ENCODE measurements around the gene REG3G.

The REG3G gene

DNA sequence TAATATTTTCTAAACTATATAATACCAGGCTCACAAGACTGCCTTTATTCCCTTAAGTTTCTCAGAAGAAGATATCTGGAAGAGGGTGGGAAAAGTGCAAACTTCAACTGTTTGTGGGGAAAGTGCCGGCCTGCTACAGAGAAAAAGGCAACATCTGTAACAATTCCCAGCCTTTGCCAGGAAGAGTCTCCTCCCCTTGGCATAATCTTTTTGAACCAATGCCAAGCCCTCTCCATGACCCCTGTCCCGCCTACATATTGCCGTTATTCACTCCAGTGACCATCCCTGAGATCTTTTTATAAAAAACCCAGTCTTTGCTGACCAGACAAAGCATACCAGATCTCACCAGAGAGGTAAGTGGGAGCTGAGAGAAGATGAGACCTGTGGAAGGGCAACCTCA lies at the start of gene REG3G:
Gene REG3G, plus strand, starts transcription at position 282 of the 400 bp plus-strand sequence. CDS start 392 bp downstream, outside the sequence.
- no peak for DNase-seq

- no peak for DNase-seq
These were observed 47.8 kb upstream of the REG3G start for GRCh38 chr2:78977661-78978145.

GRCh38 chr2:78978340-78978739 lies 47.2 kb upstream of the REG3G start:
- no peak for DNase-seq

- DNase-seq: peak; percentile 83
These were observed 45.9 kb upstream of the REG3G start for GRCh38 chr2:78979380-78980151.

DNA sequence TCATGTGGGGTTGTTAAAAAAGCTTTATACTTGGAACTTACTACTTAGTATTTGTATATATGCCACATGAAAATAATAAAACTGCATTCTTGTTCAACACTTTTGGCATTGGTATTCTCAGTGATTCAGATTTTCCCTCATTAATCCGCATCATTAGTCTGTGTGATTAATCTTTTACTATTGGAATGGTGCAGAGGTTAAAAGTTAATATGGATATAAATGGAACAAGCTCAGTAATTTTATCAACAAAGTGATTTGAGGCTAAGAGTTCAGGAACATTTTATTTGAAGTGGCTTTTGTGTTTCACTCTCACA lies 45.4 kb upstream of the REG3G start:
- no peak for DNase-seq

GRCh38 chr2:78980871-78981270 lies 44.6 kb upstream of the REG3G start:
- DNase-seq: no peak

GRCh38 chr2:78982638-78983330 lies 42.7 kb upstream of the REG3G start:
- no peak for DNase-seq

- DNase-seq: no peak
These were observed 41.1 kb upstream of the REG3G start for GRCh38 chr2:78984386-78984785.

- no peak for DNase-seq
These were observed 39.9 kb upstream of the REG3G start for GRCh38 chr2:78985558-78985957.

GRCh38 chr2:78989051-78989450 lies 36.5 kb upstream of the REG3G start:
- DNase-seq: no peak

GRCh38 chr2:78992451-78992806 lies 33.1 kb upstream of the REG3G start:
- peak; percentile 53 for DNase-seq

DNA sequence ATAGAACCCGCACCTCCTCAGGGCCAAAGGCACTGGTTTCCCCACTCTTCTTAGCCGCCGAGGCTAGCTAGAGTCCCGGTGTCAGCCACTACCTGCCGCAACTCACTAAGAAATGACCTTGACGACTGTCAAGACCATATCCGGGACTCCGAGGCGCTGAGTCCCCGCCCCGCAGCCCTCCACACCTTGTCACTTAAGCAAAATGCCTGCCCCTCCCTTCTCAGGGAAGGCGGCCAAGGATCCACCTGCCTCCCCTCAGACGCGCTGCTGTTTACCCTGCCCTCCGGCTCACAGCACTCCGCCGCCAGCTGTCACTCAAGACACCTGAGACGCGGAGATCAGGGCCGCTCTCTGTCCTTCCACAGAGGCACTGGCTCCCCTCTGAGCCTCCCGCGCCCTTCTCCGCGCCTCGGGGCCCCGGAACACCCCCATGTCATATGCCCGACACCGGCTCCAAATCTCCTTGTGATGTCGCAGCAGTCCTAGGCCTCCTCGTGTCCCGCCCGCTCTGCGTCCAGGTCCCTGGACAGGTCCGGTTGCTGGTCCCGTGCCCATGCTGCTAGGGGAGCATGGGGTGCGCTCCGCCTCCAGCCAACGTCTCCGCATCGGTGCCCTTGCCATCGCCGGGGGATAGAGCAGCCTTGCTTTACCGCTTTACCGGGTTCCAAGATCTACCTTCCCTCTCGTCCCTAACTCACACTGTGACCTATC lies 32.5 kb upstream of the REG3G start:
- no peak for DNase-seq

- no peak for DNase-seq
These were observed 31.9 kb upstream of the REG3G start for GRCh38 chr2:78993518-78994148.

DNA sequence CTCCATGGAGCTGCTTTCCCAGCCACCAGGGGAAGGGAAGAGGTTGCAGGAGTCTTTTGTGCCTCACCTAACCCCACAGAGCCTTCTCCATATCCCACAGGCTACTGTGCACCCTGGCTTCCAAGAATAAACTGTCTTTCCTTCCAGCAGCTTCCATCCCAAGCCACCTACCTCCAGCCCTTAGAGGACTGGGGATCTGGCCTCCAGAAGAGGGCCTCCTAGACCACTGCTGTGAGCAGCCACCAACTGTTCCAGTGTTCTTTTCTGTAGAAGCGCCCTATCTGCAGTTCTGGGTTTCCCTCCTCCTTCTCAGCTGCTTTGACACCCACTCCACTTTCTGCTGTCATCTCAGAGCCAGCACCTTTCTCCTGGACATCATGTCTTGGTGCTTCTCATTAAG lies 30.7 kb upstream of the REG3G start:
- DNase-seq: no peak

DNA sequence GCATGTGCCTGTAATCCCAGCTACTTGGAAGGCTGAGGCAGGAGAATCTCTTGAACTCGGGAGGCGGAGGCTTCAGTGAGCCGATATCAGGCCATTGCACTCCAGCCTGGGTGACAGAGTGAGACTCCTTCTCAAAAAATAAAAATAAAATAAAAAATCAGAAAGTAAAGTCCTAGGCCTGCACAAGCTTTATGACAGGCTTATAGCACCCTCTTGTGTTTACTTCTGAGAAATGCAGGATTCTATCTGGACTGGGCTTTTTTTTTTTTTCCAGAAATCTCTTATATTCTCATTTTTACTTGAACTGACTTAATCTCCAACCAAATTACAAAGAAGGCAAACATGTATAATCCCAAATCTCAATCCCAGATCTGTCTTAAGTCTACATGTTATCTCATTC lies 26.1 kb upstream of the REG3G start:
- DNase-seq: no peak

- DNase-seq: no peak
These were observed 25.4 kb upstream of the REG3G start for GRCh38 chr2:79000008-79000576.

DNA sequence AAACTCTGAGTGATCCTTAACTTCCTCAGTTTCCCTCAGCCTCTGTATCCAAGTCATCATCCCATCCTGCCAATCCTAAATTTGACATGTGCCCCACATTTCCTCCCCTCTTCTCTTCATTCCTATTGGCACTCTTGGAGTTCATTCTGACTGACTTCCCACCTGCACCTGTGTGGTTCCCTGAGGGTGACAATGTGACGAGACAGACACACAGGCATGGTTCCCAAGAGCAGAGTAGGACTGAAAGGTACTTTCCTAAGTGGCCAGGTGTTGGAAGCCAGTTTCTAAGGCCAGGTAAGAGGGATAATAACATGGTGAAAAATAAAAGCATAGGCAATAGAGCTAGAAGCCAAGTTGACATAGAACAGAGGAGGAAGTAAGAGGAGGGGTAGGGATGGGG lies 24.2 kb upstream of the REG3G start:
- no peak for DNase-seq

DNA sequence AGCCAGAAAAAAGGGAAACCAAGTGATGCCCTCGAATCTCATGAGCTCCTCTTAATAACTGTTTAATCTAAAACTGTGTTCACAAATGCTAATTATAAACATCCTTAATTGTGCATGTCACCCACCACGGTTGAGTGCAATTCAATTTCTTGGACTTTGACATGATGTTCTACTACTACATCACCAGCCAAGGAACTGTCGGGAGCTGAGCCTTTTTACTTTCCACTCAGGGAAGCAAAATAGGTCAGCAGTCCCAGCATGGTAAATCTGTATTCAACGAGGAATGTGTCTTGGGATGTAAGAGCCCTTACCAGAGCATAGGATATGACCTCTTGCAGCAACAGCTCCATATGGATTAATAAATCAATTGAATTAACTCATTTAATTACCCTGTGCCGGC lies 20.8 kb upstream of the REG3G start:
- no peak for DNase-seq

- no peak for DNase-seq
These were observed 20.3 kb upstream of the REG3G start for GRCh38 chr2:79005216-79005615.

DNA sequence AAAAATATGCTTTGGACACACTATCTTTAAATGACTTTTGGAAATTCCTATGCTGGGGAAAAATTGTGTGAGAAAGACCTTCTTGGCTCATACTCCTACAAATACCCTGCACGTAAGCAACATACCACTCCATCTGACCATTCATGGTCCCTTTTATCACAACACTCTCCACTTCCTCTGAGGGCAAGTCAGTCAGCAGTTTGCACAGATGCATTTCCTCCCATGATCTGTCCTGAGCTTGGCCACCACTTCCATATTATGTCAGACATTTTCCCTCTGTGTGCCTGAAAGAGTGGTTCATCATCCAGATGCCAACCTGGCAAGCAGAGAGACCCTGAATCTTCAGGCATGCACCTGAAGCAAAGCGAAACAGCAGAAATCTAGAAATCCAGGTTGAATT lies 16.1 kb upstream of the REG3G start:
- DNase-seq: no peak

DNA sequence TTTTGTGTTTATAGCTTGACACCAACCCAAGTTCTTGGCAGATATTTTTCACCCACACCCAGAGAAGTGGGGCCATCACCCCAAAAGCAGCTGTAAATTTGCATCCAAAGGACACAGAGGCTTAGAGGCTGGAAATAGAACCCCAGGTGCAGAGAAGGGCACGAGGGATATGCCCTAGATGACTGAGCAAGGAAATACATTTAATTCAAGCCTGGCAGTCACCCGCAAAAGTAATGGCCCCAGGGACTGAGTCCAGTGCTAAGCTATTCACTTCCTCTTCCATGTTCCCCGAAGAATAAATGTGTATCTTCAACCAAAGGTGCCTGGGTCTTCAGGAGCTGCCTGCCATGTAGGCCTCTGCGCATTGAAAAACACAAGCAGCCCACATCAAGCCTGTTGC lies 14.0 kb upstream of the REG3G start:
- no peak for DNase-seq

- no peak for DNase-seq
These were observed 11.9 kb upstream of the REG3G start for GRCh38 chr2:79013629-79014028.

DNA sequence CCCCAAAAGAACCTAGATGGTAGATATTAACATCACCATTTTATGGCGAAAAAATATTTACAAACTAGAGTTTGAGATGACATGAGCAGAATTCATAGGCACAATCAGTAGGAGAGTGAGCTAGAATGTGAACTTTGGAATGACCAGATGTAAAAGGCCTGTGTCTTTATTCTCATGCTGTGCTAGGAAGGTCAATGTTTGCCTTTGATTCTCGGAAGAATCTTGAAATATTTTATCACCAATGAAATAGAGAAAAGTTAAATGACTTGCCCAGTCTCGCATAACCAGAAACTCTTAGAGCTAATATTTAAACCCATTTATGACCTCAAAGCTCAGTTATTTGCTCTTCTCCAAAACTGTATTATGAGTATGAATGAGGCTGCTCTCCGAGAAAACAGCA lies 9.2 kb upstream of the REG3G start:
- no peak for DNase-seq
